SK-N-SH (cell line): ENCODE results near the gene TTC38.

Experiments
- EP300 ChIP-seq, 2 experiments: IDR thresholded peaks; 2 replicates each; pipeline versions ENCODE4 v1.4.0 to v1.6.1; 2012; ENCODE audit warnings: borderline replicate concordance in 1 of 2, low read depth in 1 of 2, low read length in 1 of 2
- GABPA ChIP-seq: IDR thresholded peaks from 2 replicates; pipeline ENCODE4 v1.4.0; 2012; ENCODE audit warnings: low read depth, mild to moderate bottlenecking
- NFIC ChIP-seq: IDR thresholded peaks from 2 replicates; pipeline ENCODE4 v1.4.0; 2012; ENCODE audit warnings: borderline replicate concordance
- POLR2AphosphoS5 ChIP-seq: IDR thresholded peaks from 2 replicates; pipeline ENCODE4 v1.6.1; 2012; ENCODE audit warnings: low read depth, low read length
- RCOR1 ChIP-seq: fragments of 150-350 bp; IDR thresholded peaks from 2 replicates; pipeline ENCODE4 v1.6.1; 2017; ENCODE audit warnings: antibody characterized with exemption, low read length
- SMC3 ChIP-seq: IDR thresholded peaks from 2 replicates; pipeline ENCODE4 v1.6.1; 2012; ENCODE audit warnings: low read depth, low read length, improper control_type of control experiment
- TAF1 ChIP-seq: IDR thresholded peaks from 2 replicates; pipeline ENCODE4 v1.6.1; 2012; ENCODE audit warnings: low read depth, mild to moderate bottlenecking, low read length, moderate library complexity, borderline replicate concordance
- YY1 ChIP-seq: IDR thresholded peaks from 2 replicates; pipeline ENCODE4 v1.4.0; 2012; ENCODE audit warnings: low read depth, mild to moderate bottlenecking
- TF ChIP-seq, protein P1 (sequence below): fragments of 200-600 bp; sonication (generic); IDR thresholded peaks from 2 replicates; pipeline ENCODE4 v1.6.1; 2017; ENCODE audit warnings: antibody characterized with exemption, mild to moderate bottlenecking, moderate library complexity
- TF ChIP-seq, protein P2 (sequence below): IDR thresholded peaks from 2 replicates; pipeline ENCODE4 v1.6.1; 2012; ENCODE audit warnings: mild to moderate bottlenecking, low read depth, low read length, moderate library complexity
- TF ChIP-seq, protein P3 (sequence below): IDR thresholded peaks from 2 replicates; pipeline ENCODE4 v1.4.0; 2012; ENCODE audit warnings: low read depth

DNA sequence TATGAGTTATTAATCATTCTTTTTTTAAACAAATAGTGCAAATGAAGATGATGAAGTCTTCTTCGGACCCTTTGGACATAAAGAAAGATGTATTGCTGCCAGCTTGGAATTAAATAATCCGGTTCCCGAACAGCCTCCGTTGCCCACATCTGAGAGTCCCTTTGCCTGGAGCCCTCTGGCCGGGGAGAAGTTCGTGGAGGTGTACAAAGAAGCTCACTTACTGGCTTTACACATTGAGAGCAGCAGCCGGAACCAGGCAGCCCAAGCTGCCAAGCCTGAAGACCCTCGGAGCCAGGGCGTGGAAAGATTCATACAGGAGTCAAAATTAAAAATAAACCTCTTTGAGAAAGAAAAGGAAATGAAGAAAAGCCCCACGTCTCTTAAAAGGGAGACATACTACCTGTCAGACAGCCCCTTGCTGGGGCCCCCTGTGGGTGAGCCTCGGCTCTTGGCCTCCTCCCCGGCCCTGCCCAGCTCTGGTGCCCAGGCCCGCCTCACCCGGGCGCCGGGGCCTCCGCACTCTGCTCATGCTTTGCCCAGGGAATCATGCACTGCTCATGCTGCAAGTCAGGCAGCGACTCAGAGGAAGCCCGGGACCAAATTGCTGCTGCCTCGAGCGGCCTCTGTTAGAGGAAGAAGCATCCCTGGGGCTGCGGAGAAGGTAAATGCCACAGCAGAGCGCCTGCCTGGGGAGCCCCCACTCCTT lies 40.6 kb downstream of the TTC38 start:
- TF ChIP-seq SMC3 (no peak), EP300 (IDR thresholded peaks at IDR 0.05; ENCODE audit: borderline replicate concordance in 1 of 2, low read depth in 1 of 2, low read length in 1 of 2) (no peak), NFIC (no peak), YY1 (no peak), TAF1 (no peak), GABPA (no peak), POLR2AphosphoS5 (no peak), RCOR1 (no peak)
- TF ChIP-seq, protein P1, sequence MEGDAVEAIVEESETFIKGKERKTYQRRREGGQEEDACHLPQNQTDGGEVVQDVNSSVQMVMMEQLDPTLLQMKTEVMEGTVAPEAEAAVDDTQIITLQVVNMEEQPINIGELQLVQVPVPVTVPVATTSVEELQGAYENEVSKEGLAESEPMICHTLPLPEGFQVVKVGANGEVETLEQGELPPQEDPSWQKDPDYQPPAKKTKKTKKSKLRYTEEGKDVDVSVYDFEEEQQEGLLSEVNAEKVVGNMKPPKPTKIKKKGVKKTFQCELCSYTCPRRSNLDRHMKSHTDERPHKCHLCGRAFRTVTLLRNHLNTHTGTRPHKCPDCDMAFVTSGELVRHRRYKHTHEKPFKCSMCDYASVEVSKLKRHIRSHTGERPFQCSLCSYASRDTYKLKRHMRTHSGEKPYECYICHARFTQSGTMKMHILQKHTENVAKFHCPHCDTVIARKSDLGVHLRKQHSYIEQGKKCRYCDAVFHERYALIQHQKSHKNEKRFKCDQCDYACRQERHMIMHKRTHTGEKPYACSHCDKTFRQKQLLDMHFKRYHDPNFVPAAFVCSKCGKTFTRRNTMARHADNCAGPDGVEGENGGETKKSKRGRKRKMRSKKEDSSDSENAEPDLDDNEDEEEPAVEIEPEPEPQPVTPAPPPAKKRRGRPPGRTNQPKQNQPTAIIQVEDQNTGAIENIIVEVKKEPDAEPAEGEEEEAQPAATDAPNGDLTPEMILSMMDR: no peak
- TF ChIP-seq, protein P2, sequence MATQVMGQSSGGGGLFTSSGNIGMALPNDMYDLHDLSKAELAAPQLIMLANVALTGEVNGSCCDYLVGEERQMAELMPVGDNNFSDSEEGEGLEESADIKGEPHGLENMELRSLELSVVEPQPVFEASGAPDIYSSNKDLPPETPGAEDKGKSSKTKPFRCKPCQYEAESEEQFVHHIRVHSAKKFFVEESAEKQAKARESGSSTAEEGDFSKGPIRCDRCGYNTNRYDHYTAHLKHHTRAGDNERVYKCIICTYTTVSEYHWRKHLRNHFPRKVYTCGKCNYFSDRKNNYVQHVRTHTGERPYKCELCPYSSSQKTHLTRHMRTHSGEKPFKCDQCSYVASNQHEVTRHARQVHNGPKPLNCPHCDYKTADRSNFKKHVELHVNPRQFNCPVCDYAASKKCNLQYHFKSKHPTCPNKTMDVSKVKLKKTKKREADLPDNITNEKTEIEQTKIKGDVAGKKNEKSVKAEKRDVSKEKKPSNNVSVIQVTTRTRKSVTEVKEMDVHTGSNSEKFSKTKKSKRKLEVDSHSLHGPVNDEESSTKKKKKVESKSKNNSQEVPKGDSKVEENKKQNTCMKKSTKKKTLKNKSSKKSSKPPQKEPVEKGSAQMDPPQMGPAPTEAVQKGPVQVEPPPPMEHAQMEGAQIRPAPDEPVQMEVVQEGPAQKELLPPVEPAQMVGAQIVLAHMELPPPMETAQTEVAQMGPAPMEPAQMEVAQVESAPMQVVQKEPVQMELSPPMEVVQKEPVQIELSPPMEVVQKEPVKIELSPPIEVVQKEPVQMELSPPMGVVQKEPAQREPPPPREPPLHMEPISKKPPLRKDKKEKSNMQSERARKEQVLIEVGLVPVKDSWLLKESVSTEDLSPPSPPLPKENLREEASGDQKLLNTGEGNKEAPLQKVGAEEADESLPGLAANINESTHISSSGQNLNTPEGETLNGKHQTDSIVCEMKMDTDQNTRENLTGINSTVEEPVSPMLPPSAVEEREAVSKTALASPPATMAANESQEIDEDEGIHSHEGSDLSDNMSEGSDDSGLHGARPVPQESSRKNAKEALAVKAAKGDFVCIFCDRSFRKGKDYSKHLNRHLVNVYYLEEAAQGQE: no peak
- TF ChIP-seq, protein P3, sequence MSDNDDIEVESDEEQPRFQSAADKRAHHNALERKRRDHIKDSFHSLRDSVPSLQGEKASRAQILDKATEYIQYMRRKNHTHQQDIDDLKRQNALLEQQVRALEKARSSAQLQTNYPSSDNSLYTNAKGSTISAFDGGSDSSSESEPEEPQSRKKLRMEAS: no peak
